Neural crest cell (in vitro differentiated cells): ENCODE data around the gene KRTAP13-4. TPM values are rescaled to one million over a fixed set of nuclear protein-coding genes. Genes with fewer than 3 reads are reported as not detected.

Experiments used
- DNase-seq: peaks from one replicate; pipeline ENCODE4 v3.0.0; 2021; ENCODE audit warnings: low read depth, mixed read lengths, low spot score
- H3K27ac Mint-ChIP-seq: one replicate; pipeline ENCODE4 v1.8.0; 2021; ENCODE audit warnings: mild to moderate bottlenecking, mixed read lengths; ENCODE audit not compliant: unreplicated experiment
- H3K27me3 Mint-ChIP-seq: 2 replicates; pipeline ENCODE4 v1.8.0; 2021; ENCODE audit warnings: low read depth, mild to moderate bottlenecking, mixed read lengths
- H3K36me3 Mint-ChIP-seq: 2 replicates; pipeline ENCODE4 v1.8.0; 2021; ENCODE audit warnings: low read depth, mild to moderate bottlenecking, mixed read lengths
- H3K4me1 Mint-ChIP-seq: 2 replicates; pipeline ENCODE4 v1.8.0; 2021; ENCODE audit warnings: mixed read lengths
- H3K4me3 Mint-ChIP-seq: one replicate; pipeline ENCODE4 v1.8.0; 2021; ENCODE audit warnings: mild to moderate bottlenecking, mixed read lengths
- H3K9me3 Mint-ChIP-seq: 2 replicates; pipeline ENCODE4 v1.8.0; 2021; ENCODE audit warnings: mixed read lengths
- CTCF ChIP-seq: fragments of 200-600 bp; sonication (generic); conservative IDR thresholded peaks from 2 replicates; pipeline ENCODE4 v1.5.0; 2021; ENCODE audit warnings: antibody characterized with exemption, mild to moderate bottlenecking
- total RNA-seq: library from RNA; stranded (reverse); gene quantifications from 2 replicates; pipeline ENCODE4 v1.2.1, GENCODE V29; 2021

The KRTAP13-4 gene
- total RNA-seq, 1 donor from 2014 or later: not detected

- H3K36me3 Mint-ChIP-seq: no peaks in the 10 kb centered on the region
- peaks cover 21% of the 10 kb centered on the region for H3K27me3 Mint-ChIP-seq
- H3K4me1 Mint-ChIP-seq: no peaks in the 10 kb centered on the region
- H3K27ac Mint-ChIP-seq: no peak within 1 kb of the TSS
- H3K9me3 Mint-ChIP-seq: peaks cover 5% of the 10 kb centered on the region
- H3K4me3 Mint-ChIP-seq: no peak within 1 kb of the TSS
- TF ChIP-seq CTCF: no peak
- DNase-seq: no peak
These were observed 10.0 kb downstream of the KRTAP13-4 start, which contains the start of gene KRTAP15-1 for GRCh38 chr21:30439975-30440374. TSS of gene KRTAP15-1 (plus strand) at chr21:30440275. CDS start at chr21:30440328, 53 bp downstream.

GRCh38 chr21:30443226-30443625 lies 13.2 kb downstream of the KRTAP13-4 start:
- Mint-ChIP-seq H3K27ac (no peak overlapping the region), H3K27me3 (peaks cover 5% of the 10 kb centered on the region), H3K4me1 (no peaks in the 10 kb centered on the region), H3K4me3 (no peak overlapping the region), H3K36me3 (no peaks in the 10 kb centered on the region), H3K9me3 (peaks cover 5% of the 10 kb centered on the region)
- no peak for DNase-seq
- TF ChIP-seq CTCF: no peak

- peaks cover 5% of the 10 kb centered on the region for H3K9me3 Mint-ChIP-seq
- H3K4me1 Mint-ChIP-seq: no peaks in the 10 kb centered on the region
- H3K4me3 Mint-ChIP-seq: no peak overlapping the region
- no peak for TF ChIP-seq CTCF
- no peak overlapping the region for H3K27ac Mint-ChIP-seq
- no peak for DNase-seq
- peaks cover 3% of the 10 kb centered on the region for H3K27me3 Mint-ChIP-seq
- no peaks in the 10 kb centered on the region for H3K36me3 Mint-ChIP-seq
These were observed 14.2 kb downstream of the KRTAP13-4 start for GRCh38 chr21:30444204-30444603.

- H3K27ac Mint-ChIP-seq: no peak overlapping the region
- no peak for TF ChIP-seq CTCF
- H3K4me1 Mint-ChIP-seq: no peaks in the 10 kb centered on the region
- H3K4me3 Mint-ChIP-seq: no peak overlapping the region
- no peaks in the 10 kb centered on the region for H3K36me3 Mint-ChIP-seq
- peaks cover 2% of the 10 kb centered on the region for H3K9me3 Mint-ChIP-seq
- H3K27me3 Mint-ChIP-seq: no peaks in the 10 kb centered on the region
- no peak for DNase-seq
These were observed 17.0 kb downstream of the KRTAP13-4 start for GRCh38 chr21:30447056-30447455.

- DNase-seq: no peak
- no peaks in the 10 kb centered on the region for H3K27me3 Mint-ChIP-seq
- H3K9me3 Mint-ChIP-seq: peaks cover 2% of the 10 kb centered on the region
- no peak overlapping the region for H3K27ac Mint-ChIP-seq
- no peaks in the 10 kb centered on the region for H3K36me3 Mint-ChIP-seq
- no peak overlapping the region for H3K4me3 Mint-ChIP-seq
- TF ChIP-seq CTCF: no peak
- H3K4me1 Mint-ChIP-seq: no peaks in the 10 kb centered on the region
These were observed 18.5 kb downstream of the KRTAP13-4 start for GRCh38 chr21:30448514-30448913.

GRCh38 chr21:30463713-30464112 lies 33.7 kb downstream of the KRTAP13-4 start:
- Mint-ChIP-seq H3K4me3 (no peak overlapping the region), H3K9me3 (no peaks in the 10 kb centered on the region), H3K36me3 (no peaks in the 10 kb centered on the region), H3K27me3 (no peaks in the 10 kb centered on the region), H3K27ac (no peak overlapping the region), H3K4me1 (peaks cover 8% of the 10 kb centered on the region)
- peak; percentile 64 for TF ChIP-seq CTCF
- DNase-seq: no peak
